ENCODE results near the gene FCN3. TPM values are rescaled to one million over a fixed set of nuclear protein-coding genes. Genes with fewer than 3 reads are reported as not detected.

The FCN3 gene
- total RNA-seq, 1 donor from 2014 or later: not detected

DNA sequence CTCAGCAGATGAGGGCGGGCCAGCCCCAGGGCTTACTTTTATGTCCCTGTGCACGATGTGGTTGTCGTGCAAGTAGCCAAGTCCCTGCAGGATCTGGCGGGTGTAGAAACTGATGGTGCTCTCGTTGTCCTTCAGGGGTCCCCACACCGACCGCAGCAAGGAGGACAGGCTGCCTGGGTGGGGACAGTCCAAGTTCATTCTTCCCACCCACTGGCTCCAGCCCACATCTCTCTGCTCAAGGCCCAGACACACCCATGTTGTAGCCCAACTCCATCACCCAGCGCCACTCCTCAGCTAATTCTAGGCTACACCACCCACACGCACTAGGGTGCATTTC, 14.8 kb downstream of the FCN3 start:
- Mint-ChIP-seq H3K9me3 (no peaks in the 10 kb centered on the region), H3K36me3 (ENCODE audit: low read depth) (peaks cover 3% of the 10 kb centered on the region), H3K4me3 (peak overlapping the region; percentile 84), H3K27ac (peak overlapping the region; percentile 53), H3K4me1 (peaks cover 54% of the 10 kb centered on the region), H3K27me3 (no peaks in the 10 kb centered on the region)
- intact Hi-C loops (cut with micrococcal nuclease): loop anchor here (1.0 to 10.0 kb wide), 2 partner anchors 10 to 1075 kb away; partner anchors contain the start of gene SH3BGRL3
- ChIA-PET CTCF (interaction anchor here (0.7 to 1.1 kb wide), 2 partner anchors 35 to 59 kb away, joined by 3 to 5 read pairs; no protein-coding TSS in a partner anchor), POLR2A (interaction anchor here (9.1 kb wide), 1 partner anchor 17 kb away, joined by 75 read pairs; the partner anchor contains the start of gene SYTL1)
- DNase-seq (no peak), ATAC-seq (ENCODE audit: low read depth) (no peak)
- TF ChIP-seq, protein P1, sequence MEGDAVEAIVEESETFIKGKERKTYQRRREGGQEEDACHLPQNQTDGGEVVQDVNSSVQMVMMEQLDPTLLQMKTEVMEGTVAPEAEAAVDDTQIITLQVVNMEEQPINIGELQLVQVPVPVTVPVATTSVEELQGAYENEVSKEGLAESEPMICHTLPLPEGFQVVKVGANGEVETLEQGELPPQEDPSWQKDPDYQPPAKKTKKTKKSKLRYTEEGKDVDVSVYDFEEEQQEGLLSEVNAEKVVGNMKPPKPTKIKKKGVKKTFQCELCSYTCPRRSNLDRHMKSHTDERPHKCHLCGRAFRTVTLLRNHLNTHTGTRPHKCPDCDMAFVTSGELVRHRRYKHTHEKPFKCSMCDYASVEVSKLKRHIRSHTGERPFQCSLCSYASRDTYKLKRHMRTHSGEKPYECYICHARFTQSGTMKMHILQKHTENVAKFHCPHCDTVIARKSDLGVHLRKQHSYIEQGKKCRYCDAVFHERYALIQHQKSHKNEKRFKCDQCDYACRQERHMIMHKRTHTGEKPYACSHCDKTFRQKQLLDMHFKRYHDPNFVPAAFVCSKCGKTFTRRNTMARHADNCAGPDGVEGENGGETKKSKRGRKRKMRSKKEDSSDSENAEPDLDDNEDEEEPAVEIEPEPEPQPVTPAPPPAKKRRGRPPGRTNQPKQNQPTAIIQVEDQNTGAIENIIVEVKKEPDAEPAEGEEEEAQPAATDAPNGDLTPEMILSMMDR (IDR thresholded peaks at IDR 0.05): no peak

DNA sequence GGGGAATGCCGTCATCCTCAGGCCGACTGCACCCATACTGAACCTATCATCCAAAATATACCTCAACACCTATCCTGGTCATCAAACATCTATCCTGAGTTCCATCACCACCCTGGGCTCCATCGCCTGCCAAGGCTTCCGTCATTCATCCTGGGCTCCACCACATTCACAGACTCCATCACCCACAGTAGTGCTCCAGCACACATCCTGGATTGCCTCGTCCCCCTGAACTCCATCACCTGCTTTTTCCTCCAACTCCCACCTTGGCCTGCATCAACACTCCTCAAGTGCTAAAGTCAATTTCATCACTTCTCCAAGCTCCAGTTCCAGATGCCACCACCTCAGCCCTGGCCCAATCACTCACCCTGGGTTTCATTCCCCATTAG, 15.7 kb downstream of the FCN3 start:
- POLR2A ChIA-PET: interaction anchor here (9.1 kb wide), 1 partner anchor 16 kb away, joined by 75 read pairs; the partner anchor contains the start of gene SYTL1
- H3K27ac Mint-ChIP-seq: peak overlapping the region; percentile 30

DNA sequence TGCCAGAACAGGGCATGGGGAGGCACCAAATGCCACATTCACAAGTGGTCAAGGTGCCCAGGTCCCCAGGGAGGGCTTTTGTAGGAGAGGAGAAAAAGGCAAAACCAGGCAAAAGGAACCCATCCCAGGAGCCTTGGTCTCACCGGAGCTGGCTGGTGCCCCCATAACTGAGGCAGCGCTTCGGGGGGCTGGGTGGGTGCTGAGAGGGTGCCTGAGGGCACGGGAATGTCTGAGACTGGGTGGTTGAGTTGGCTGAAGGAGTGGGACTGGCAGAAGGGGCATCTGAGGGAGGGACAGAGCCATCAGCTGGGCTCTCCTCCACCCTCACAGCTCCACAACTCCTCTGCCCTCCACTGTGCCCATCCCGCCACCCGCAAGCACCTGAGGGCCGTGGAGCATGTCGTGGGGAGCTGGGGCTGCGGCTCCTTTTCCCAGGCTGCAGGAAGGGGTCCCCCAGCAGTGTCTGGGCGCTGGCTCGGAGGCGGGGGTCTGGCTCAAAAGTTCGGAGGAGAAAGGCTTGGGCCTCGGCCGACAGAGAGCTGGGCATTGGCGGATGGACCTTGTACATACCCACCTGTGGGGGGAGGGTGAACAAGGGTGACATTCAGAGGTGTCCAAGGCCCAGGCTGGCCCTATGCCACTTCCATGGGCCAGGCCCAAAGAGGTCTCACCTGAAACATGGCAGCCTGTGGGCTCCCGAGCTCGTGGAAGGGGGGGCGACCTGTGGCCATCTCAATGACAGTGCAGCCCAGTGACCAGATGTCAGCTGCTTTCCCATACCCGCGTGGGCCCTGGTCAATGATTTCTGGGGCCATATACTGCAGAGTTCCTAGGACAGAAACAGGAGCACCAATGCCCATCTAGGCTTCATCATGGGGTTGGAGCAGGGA, 16.3 kb downstream of the FCN3 start:
- ChIA-PET POLR2A (interaction anchor here (1.0 to 9.1 kb wide), 4 partner anchors 7 to 28 kb away, joined by 3 to 75 read pairs (median 15); partner anchors contain the start of genes MAP3K6 and SYTL1), CTCF (interaction anchor here (0.9 to 3.9 kb wide), 15 partner anchors 8 to 457 kb away, joined by 3 to 43 read pairs (median 6); partner anchors contain the start of genes AHDC1, CD164L2, GPATCH3 and GPR3)
- no peak for ATAC-seq (ENCODE audit: low read depth)
- no peaks in the 10 kb centered on the region for H3K27me3 Mint-ChIP-seq
- H3K9me3 Mint-ChIP-seq: no peaks in the 10 kb centered on the region
- no peak for DNase-seq
- no peak overlapping the region for H3K4me3 Mint-ChIP-seq
- intact Hi-C loops (cut with micrococcal nuclease): no loop called here
- H3K4me1 Mint-ChIP-seq: peaks cover 46% of the 10 kb centered on the region
- peaks cover 6% of the 10 kb centered on the region for H3K36me3 Mint-ChIP-seq (ENCODE audit: low read depth)
- TF ChIP-seq, protein P1 (IDR thresholded peaks at IDR 0.05): no peak
- H3K27ac Mint-ChIP-seq: peak overlapping the region; percentile 56

More for the DNA sequence above, 15.7 kb downstream of the FCN3 start:
- peak overlapping the region; percentile 38 for H3K4me3 Mint-ChIP-seq
- intact Hi-C loops (cut with micrococcal nuclease): no loop called here
- CTCF ChIA-PET: interaction anchor here (1.1 to 3.9 kb wide), 6 partner anchors 7 to 247 kb away, joined by 5 to 43 read pairs (median 16); partner anchors contain the start of genes AHDC1, CD164L2 and MAP3K6
- H3K4me1 Mint-ChIP-seq: peaks cover 46% of the 10 kb centered on the region
- H3K27me3 Mint-ChIP-seq: no peaks in the 10 kb centered on the region
- DNase-seq: no peak
- H3K9me3 Mint-ChIP-seq: no peaks in the 10 kb centered on the region
- ATAC-seq (ENCODE audit: low read depth): no peak
- TF ChIP-seq, protein P1 (IDR thresholded peaks at IDR 0.05): no peak
- H3K36me3 Mint-ChIP-seq (ENCODE audit: low read depth): peaks cover 4% of the 10 kb centered on the region

- Mint-ChIP-seq H3K4me1 (peaks cover 46% of the 10 kb centered on the region), H3K4me3 (peak overlapping the region; percentile 76)
Measured at GRCh38 chr1:27357281-27358037, 17.2 kb downstream of the FCN3 start.

More at GRCh38 chr1:27357281-27358037, 17.2 kb downstream of the FCN3 start:
- peak; percentile 66 for ATAC-seq (ENCODE audit: low read depth)
- H3K36me3 Mint-ChIP-seq (ENCODE audit: low read depth): peaks cover 6% of the 10 kb centered on the region
- DNase-seq: peak; percentile 80
- no peaks in the 10 kb centered on the region for H3K9me3 Mint-ChIP-seq
- intact Hi-C loops (cut with micrococcal nuclease): loop anchor here (1.0 to 2.0 kb wide), 9 partner anchors 8 to 249 kb away; partner anchors contain the start of genes GPR3 and TMEM222
- TF ChIP-seq, protein P1 (IDR thresholded peaks at IDR 0.05): peak; percentile 69
- ChIA-PET CTCF (interaction anchor here (0.9 to 3.9 kb wide), 24 partner anchors 8 to 457 kb away, joined by 3 to 43 read pairs (median 6); partner anchors contain the start of genes AHDC1, CD164L2, GPATCH3 and GPR3), POLR2A (interaction anchor here (0.6 to 9.1 kb wide), 8 partner anchors 8 to 512 kb away, joined by 3 to 75 read pairs (median 8); partner anchors contain the start of genes MAP3K6, SYTL1 and TMEM222)
- H3K27ac Mint-ChIP-seq: peak overlapping the region; percentile 56
- no peaks in the 10 kb centered on the region for H3K27me3 Mint-ChIP-seq
